Endodermal cell (in vitro differentiated cells): ENCODE results near the gene CYP19A1. TPM values are rescaled to one million over a fixed set of nuclear protein-coding genes. Genes with fewer than 3 reads are reported as not detected.

Experiments used
- DNase-seq: peaks from one replicate; pipeline ENCODE4 v3.0.0-alpha.2; 2017
- H3K27ac ChIP-seq: 2 replicates; pipeline ENCODE4 v1.5.1; 2013; ENCODE audit warnings: mild to moderate bottlenecking, low read depth, low read length, moderate library complexity
- H3K27me3 ChIP-seq: 2 replicates; pipeline ENCODE4 v1.6.1; 2013; ENCODE audit warnings: mild to moderate bottlenecking, low read length, moderate library complexity; ENCODE audit not compliant: insufficient read depth, control insufficient read depth, poor library complexity, severe bottlenecking
- H3K36me3 ChIP-seq: 2 replicates; pipeline ENCODE4 v1.7.0; 2013; ENCODE audit warnings: mild to moderate bottlenecking, low read length, moderate library complexity; ENCODE audit not compliant: control insufficient read depth, insufficient read depth
- H3K4me1 ChIP-seq: one replicate; pipeline ENCODE4 v1.7.0; 2013; ENCODE audit warnings: low read length; ENCODE audit not compliant: control insufficient read depth, insufficient read depth
- H3K4me3 ChIP-seq: 2 replicates; pipeline ENCODE4 v1.5.1; 2013; ENCODE audit warnings: mild to moderate bottlenecking, low read length, moderate library complexity
- H3K9ac ChIP-seq: 2 replicates; pipeline ENCODE4 v1.6.1; 2013; ENCODE audit warnings: mild to moderate bottlenecking, low read length, moderate library complexity; ENCODE audit not compliant: poor library complexity, severe bottlenecking; ENCODE audit errors: extremely low read depth
- H3K9me3 ChIP-seq: 2 replicates; pipeline ENCODE4 v1.6.1; 2013; ENCODE audit warnings: mild to moderate bottlenecking, low read length, moderate library complexity; ENCODE audit not compliant: control insufficient read depth
- H3K27ac Mint-ChIP-seq: 2 replicates; pipeline ENCODE4 v1.8.0; 2020; ENCODE audit warnings: mixed read lengths
- H3K27me3 Mint-ChIP-seq: 2 replicates; pipeline ENCODE4 v1.8.0; 2021; ENCODE audit warnings: mild to moderate bottlenecking, mixed read lengths; ENCODE audit not compliant: insufficient read depth
- H3K36me3 Mint-ChIP-seq: 2 replicates; pipeline ENCODE4 v1.8.0; 2020; ENCODE audit warnings: low read depth, mixed read lengths
- H3K4me1 Mint-ChIP-seq: 2 replicates; pipeline ENCODE4 v1.8.0; 2020; ENCODE audit warnings: mixed read lengths
- H3K4me3 Mint-ChIP-seq: 2 replicates; pipeline ENCODE4 v1.8.0; 2020; ENCODE audit warnings: mild to moderate bottlenecking, moderate library complexity, mixed read lengths
- H3K9me3 Mint-ChIP-seq: 2 replicates; pipeline ENCODE4 v1.8.0; 2020; ENCODE audit warnings: mild to moderate bottlenecking, mixed read lengths
- WGBS, 2 experiments: methylation state at CpG; one replicate each; pipeline versions ENCODE4 v1.1.5 to v1.1.7; 2013; ENCODE audit warnings: missing lambda C conversion rate in 2 of 2, mixed read lengths in 1 of 2; ENCODE audit not compliant: insufficient coverage in 1 of 2, insufficient read length in 1 of 2; 5-methylcytosine and 5-hydroxymethylcytosine counted together
- total RNA-seq, 2 donors: library from RNA; stranded (reverse); fragmentation: NEBNext Ultra II Directional in 1 of 2; extraction: Animal tissue kit (Norgen Biotek cat#: 25700) in 1 of 2; gene quantifications; 2 replicates in 1 of 2; 3 replicates in 1 of 2; pipeline ENCODE4 v1.2.1, GENCODE V29; 2021
- TF ChIP-seq, protein P1 (sequence below): fragments of 200-600 bp; sonication (generic); conservative IDR thresholded peaks from 2 replicates; pipeline ENCODE4 v1.5.0; 2021; ENCODE audit warnings: antibody characterized with exemption, mild to moderate bottlenecking

The CYP19A1 gene
- total RNA-seq, 2 donors from 2014 or later, result not detected

DNA sequence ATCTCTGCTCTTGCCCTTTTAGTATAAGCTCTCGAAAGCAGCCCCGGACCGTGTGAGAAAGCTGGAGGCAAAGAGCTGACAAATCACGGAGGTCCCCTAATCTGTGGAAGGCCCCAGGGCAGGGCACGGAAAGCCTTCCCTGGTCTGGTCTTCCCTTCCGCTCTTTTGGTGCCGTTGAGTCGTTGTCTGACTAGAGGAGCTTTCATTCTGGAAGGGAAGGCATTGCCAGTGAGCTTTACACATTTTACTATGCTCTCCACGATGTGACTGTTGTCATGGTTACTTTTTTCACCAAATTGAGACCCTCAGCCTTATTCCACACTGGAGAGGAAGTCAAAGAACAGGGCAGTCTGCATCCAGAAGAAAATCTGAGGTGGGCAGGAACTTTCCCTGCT is 71.7 kb downstream of the CYP19A1 start:
- no peak overlapping the region for H3K27ac Mint-ChIP-seq
- no peaks in the 10 kb centered on the region for H3K9me3 Mint-ChIP-seq
- TF ChIP-seq, protein P1, sequence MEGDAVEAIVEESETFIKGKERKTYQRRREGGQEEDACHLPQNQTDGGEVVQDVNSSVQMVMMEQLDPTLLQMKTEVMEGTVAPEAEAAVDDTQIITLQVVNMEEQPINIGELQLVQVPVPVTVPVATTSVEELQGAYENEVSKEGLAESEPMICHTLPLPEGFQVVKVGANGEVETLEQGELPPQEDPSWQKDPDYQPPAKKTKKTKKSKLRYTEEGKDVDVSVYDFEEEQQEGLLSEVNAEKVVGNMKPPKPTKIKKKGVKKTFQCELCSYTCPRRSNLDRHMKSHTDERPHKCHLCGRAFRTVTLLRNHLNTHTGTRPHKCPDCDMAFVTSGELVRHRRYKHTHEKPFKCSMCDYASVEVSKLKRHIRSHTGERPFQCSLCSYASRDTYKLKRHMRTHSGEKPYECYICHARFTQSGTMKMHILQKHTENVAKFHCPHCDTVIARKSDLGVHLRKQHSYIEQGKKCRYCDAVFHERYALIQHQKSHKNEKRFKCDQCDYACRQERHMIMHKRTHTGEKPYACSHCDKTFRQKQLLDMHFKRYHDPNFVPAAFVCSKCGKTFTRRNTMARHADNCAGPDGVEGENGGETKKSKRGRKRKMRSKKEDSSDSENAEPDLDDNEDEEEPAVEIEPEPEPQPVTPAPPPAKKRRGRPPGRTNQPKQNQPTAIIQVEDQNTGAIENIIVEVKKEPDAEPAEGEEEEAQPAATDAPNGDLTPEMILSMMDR, result no peak
- peaks cover 3% of the 10 kb centered on the region for H3K27me3 Mint-ChIP-seq
- peaks cover 3% of the 10 kb centered on the region for H3K36me3 Mint-ChIP-seq
- Histone ChIP-seq H3K4me1 (no peaks in the 10 kb centered on the region), H3K9ac (no peak overlapping the region), H3K9me3 (peaks cover 22% of the 10 kb centered on the region), H3K4me3 (peak overlapping the region; percentile 69), H3K27me3 (peaks cover 91% of the 10 kb centered on the region), H3K36me3 (no peaks in the 10 kb centered on the region), H3K27ac (no peak overlapping the region)
- 61 to 71% methylated on average over 9 of the region's 9 CpGs for WGBS, 2 experiments
- peak overlapping the region; percentile 53 for H3K4me3 Mint-ChIP-seq
- peaks cover 5% of the 10 kb centered on the region for H3K4me1 Mint-ChIP-seq
- no peak for DNase-seq

DNA sequence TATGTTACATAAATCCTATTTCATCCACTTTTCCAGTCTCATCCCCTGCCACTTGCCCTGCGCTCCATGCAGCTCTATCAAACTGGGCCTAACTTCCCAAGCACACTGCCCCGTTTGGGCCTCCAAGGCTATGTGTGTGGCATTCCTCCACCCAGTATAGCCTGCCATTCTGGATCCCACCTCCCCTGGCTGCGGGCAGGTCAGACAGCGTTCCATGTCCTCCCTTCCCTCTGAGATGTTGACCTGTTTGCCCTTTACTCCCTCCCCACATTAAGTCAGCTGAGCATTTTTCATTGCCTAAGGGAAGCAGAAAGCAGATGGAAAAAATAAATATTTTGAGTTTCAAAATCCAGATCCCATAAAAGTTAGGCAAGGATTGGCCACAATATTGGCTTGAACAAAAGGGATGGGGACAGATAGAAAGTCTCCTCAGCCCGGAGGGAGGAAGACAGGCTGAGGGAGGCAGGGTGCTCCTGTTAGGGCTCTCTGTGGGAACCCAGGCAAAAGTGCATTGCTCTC is 73.3 kb downstream of the CYP19A1 start:
- no peak overlapping the region for H3K4me3 Mint-ChIP-seq
- H3K4me1 ChIP-seq, result no peaks in the 10 kb centered on the region
- peaks cover 18% of the 10 kb centered on the region for H3K27me3 Mint-ChIP-seq
- WGBS, 2 experiments, result 88 to 94% methylated on average over 2 to 5 of the region's 5 CpGs
- H3K27ac Mint-ChIP-seq, result no peak overlapping the region
- peaks cover 30% of the 10 kb centered on the region for H3K9me3 ChIP-seq
- no peak overlapping the region for H3K9ac ChIP-seq
- H3K4me1 Mint-ChIP-seq, result peaks cover 5% of the 10 kb centered on the region
- no peak overlapping the region for H3K4me3 ChIP-seq
- H3K9me3 Mint-ChIP-seq, result no peaks in the 10 kb centered on the region
- H3K27ac ChIP-seq, result no peak overlapping the region
- no peaks in the 10 kb centered on the region for H3K36me3 ChIP-seq
- no peak for DNase-seq
- H3K36me3 Mint-ChIP-seq, result peaks cover 9% of the 10 kb centered on the region
- peaks cover 83% of the 10 kb centered on the region for H3K27me3 ChIP-seq
- TF ChIP-seq, protein P1, result no peak

DNA sequence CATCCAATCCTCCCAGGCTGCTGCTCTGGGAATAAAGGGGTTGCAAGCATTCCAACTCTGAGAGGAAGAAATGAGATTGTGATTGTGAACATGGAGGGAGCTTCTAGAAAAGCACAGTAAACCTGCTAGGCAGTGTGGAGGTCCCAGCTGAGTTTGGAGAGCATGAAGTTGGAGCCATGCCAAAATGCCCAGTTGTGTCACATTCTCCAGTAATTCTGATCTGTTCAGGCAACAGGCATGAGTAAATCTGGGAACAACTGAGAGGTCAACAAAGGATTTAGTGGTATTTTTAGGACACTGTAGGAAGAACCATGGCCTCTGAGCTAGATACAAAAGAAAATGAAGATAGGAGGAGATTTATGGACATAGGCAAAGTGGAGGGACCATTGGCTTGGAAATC is 74.7 kb downstream of the CYP19A1 start:
- peaks cover 32% of the 10 kb centered on the region for H3K27me3 Mint-ChIP-seq
- Histone ChIP-seq H3K27ac (no peak overlapping the region), H3K9ac (no peak overlapping the region), H3K4me1 (no peaks in the 10 kb centered on the region), H3K9me3 (peaks cover 30% of the 10 kb centered on the region), H3K27me3 (peaks cover 83% of the 10 kb centered on the region), H3K4me3 (no peak overlapping the region), H3K36me3 (no peaks in the 10 kb centered on the region)
- peaks cover 9% of the 10 kb centered on the region for H3K36me3 Mint-ChIP-seq
- peaks cover 5% of the 10 kb centered on the region for H3K4me1 Mint-ChIP-seq
- no peak overlapping the region for H3K27ac Mint-ChIP-seq
- no peak for DNase-seq
- TF ChIP-seq, protein P1, result no peak
- peaks cover 2% of the 10 kb centered on the region for H3K9me3 Mint-ChIP-seq
- no peak overlapping the region for H3K4me3 Mint-ChIP-seq
